Measurements from ENCODE around the gene EPS8L2. TPM values are rescaled to one million over a fixed set of nuclear protein-coding genes. Genes with fewer than 3 reads are reported as not detected.

The EPS8L2 gene
- total and polyA plus RNA-seq, 9 of the 15 experiments (the other 6 are each of a cell fraction or from before 2014, with no cell fraction given): 0.75 to 17.0 (median 3.7) TPM

GRCh38 chr11:747158-748006 lies 41.4 kb downstream of the EPS8L2 start, which contains the start of gene TALDO1 (continued):
- TF ChIP-seq ZBTB49 (CRISPR knock-in tag; IDR thresholded peaks at IDR 0.05; ENCODE audit: borderline replicate concordance) (no peak), RBM22 (IDR thresholded peaks at IDR 0.05; ENCODE audit: low read depth, low read length, poor library complexity, severe bottlenecking) (peak; percentile 37), ZNF197 (CRISPR knock-in tag; IDR thresholded peaks at IDR 0.05; ENCODE audit: low read depth) (no peak), NCOA6 (IDR thresholded peaks at IDR 0.05) (no peak), ZBTB17 (CRISPR knock-in tag; IDR thresholded peaks at IDR 0.05) (no peak), MTA1 (IDR thresholded peaks at IDR 0.05; ENCODE audit: borderline replicate concordance) (no peak), MAFF (IDR thresholded peaks at IDR 0.05; ENCODE audit: low read length) (no peak), ZBTB34 (CRISPR knock-in tag; IDR thresholded peaks at IDR 0.05) (no peak), AFF1 (IDR thresholded peaks at IDR 0.05; ENCODE audit: low read depth in 1 of 2, partially characterized antibody in 2 of 2) (no peak), ZNF699 (CRISPR knock-in tag; IDR thresholded peaks at IDR 0.05; ENCODE audit: insufficient replicate concordance) (no peak), POLR3G (IDR thresholded peaks at IDR 0.05; ENCODE audit: extremely low read depth, insufficient read length, insufficient replicate concordance) (no peak), CREM (IDR thresholded peaks at IDR 0.05; ENCODE audit: low read depth) (0 out of 2 replicates have a peak, but pooled peaks have one; percentile 57), ZBTB33 (CRISPR knock-in tag; IDR thresholded peaks at IDR 0.05) (peak; percentile 19; the same call in 1 of the 2 replicates), GABPA (tag; conservative IDR thresholded peaks at IDR 0.05; ENCODE audit: low read depth) (no peak)
- TF ChIP-seq, protein P1, sequence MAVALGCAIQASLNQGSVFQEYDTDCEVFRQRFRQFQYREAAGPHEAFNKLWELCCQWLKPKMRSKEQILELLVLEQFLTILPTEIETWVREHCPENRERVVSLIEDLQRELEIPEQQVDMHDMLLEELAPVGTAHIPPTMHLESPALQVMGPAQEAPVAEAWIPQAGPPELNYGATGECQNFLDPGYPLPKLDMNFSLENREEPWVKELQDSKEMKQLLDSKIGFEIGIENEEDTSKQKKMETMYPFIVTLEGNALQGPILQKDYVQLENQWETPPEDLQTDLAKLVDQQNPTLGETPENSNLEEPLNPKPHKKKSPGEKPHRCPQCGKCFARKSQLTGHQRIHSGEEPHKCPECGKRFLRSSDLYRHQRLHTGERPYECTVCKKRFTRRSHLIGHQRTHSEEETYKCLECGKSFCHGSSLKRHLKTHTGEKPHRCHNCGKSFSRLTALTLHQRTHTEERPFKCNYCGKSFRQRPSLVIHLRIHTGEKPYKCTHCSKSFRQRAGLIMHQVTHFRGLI (CRISPR knock-in tag; IDR thresholded peaks at IDR 0.05): no peak
